GM18519 (cell line): Measurements from ENCODE around the gene SEPTIN1.

Experiments used
- ATAC-seq: cut with Tn5 transposase; IDR thresholded peaks from one replicate; pipeline ENCODE4 v1.9.1; 2021; ENCODE audit warnings: mild to moderate bottlenecking, moderate library complexity; ENCODE audit not compliant: unreplicated experiment, low FRiP score

SEPTIN1 gene

GRCh38 chr16:30358990-30359870 is 23.1 kb downstream of the SEPTIN1 start:
- ATAC-seq = no peak

GRCh38 chr16:30358577-30358936 is 23.8 kb downstream of the SEPTIN1 start:
- no peak for ATAC-seq

DNA sequence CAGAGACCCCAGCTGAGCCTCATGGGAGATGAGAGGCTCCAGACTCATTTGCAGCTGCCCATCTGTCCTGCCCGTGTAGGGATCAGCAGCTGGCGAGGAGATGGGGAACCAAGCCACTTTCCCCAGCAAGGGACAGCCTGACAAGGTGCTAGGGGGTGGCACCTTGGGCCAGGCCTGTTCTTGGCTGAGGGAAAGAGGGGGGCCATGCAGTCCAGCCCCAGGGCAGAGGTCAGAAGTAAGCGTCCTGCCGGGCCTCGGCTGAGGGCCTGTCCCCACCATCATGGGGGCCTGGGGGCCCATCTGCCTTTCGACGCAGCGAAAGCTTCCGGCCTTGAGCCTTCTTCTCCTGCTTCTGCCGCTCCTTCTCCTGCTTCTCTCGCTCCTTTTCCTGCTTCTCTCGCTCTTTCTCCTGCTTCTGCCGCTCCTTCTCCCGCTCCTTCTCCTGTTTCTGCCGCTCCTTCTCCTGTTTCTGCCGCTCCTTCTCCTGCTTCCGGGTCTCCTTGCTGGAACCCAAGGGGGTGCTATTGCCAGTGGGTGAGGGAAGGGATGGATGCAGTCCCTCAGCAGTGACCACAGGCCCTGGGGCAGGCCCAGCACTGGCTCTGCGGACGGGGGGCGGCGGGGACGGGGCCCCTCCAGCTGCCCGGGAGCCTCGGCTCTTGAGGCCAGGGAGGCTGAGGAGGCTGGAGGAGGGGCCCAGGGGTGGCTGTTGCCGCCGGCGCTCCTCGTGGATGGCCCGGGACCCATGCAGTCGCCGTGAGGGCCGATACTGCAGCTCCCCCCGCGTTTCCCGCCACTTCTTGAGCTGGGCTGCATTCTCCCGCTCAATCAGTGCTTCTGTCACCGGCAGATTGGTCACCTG is 24.4 kb downstream of the SEPTIN1 start:
- no peak for ATAC-seq

GRCh38 chr16:30357085-30357714 is 25.2 kb downstream of the SEPTIN1 start:
- no peak for ATAC-seq

GRCh38 chr16:30356401-30357084 is 25.8 kb downstream of the SEPTIN1 start:
- ATAC-seq = no peak

GRCh38 chr16:30355954-30356308 is 26.4 kb downstream of the SEPTIN1 start:
- no peak for ATAC-seq

DNA sequence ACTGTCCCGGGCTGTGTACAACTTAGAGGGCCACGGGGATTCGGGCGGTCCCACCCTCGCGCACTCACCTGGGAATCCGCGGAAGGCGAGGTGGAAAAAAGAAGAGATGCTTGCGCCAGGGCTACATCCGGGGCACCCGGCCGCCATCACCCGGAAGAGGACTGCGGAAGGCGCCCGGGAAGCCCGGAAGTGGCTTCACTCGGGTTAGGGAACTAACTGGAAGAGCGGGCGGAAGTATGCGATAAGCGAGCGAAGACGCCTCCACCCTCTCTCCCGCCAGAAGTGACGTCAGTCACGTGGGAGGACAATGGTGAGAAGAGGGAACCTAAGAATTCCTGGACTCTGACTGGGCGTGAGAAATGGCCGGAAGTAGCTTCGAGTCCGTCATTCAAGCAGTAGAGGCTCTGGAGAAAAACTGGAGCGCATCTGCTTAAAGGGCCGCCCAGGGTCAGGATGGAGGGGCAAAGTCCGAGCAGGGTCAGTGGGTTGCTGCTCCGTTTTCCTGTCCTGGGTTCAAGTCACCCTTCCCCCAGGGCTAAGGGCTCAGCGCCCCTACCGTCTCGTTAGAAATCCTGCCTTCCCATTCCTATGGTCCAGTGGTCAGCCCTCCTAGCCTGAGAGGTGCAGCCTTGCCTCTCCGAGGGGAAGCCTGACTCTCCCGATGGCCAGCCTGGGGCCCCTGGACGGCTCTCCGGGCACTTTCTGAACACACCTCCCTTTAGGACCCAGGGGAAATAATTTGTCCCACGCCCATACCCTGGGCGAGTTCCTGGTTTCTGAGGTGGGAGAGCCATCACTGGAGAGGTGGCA is 27.0 kb downstream of the SEPTIN1 start, which contains the start of gene CD2BP2:
Gene CD2BP2 (minus strand): TSS at position 165 of the 810 bp plus-strand sequence. CDS start 627 bp downstream, outside the sequence.
- ATAC-seq = no peak

DNA sequence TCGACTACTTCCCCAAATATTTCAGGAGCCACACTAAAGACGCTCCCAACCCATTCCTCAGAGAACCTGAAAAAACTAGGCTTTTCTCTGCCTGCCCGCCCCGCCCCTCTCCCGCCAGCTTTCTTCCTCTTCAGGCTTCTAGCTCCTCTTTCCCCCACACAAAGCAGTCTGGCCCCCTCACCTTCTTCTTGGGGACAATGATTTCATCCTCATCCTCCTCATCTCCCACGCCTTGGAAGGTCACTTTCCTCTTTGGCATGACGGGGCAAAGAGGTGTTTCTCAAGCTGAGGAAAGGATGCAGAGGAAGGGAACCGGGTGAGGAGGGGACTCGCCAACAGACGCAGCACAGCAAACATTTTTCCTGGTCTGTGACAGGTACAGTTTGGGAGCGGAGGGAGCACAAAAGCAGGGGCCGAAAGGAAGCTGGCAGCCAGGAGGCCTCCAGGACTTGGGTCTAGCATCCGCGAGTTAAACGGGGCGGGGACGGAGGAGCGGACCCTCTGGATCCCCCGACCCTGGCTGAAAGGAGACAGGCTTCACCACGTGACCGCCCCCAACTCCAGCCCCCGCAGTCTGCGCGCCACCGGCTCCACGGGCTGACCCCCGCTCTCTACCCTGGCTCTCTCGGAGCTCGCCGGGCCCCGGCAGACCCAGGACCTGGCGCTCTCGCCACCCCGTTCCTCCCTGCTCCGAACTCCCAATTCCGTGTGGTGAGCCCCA is 27.8 kb downstream of the SEPTIN1 start:
- ATAC-seq = no peak

GRCh38 chr16:30353438-30354129 is 28.8 kb downstream of the SEPTIN1 start:
- ATAC-seq = no peak

DNA sequence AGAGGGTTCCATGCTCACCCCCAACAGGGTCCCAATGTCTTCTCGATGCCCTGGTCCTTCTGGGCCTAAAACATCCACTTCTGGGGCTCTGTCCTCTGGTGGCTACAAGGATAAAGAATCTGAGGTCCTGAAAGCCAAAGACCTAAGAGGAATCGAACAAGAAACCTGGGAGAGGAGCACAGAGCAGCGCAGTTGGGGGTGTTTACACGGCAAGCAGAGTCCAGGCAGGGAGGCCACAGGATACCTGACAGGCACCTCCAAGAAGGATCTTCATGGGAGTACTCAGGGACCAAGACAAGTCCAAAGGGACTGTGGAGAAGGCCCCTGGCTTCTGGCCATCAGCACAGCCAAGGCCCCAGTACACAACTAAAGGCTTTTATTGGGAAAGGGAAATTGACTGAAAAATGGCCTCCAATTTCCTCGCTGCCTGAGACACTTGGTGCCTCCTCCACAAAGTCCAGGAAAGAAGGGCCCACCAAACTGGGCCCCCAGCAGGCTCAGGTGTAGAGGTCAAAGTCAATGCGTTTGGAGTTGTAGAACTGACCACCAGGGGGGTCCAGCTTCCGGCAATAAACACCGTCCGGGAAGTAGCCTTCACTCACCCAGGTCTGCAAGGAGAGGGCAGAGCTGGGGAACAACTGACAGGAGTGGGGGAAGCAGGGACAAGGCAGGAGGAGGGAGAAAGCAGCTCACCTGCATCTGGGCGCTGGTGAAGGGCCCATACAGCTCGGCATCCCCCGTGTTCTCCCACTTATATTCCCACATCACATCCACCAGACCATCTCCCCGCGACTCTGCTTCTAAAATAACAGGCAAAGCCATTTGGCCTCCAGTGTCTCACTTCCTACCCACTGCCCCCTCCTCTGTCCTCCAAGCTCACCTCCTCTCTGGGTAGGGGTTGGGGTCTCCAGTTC is 29.6 kb downstream of the SEPTIN1 start:
- ATAC-seq = no peak

- ATAC-seq = no peak
Measured at GRCh38 chr16:30351586-30352419, 30.6 kb downstream of the SEPTIN1 start.

DNA sequence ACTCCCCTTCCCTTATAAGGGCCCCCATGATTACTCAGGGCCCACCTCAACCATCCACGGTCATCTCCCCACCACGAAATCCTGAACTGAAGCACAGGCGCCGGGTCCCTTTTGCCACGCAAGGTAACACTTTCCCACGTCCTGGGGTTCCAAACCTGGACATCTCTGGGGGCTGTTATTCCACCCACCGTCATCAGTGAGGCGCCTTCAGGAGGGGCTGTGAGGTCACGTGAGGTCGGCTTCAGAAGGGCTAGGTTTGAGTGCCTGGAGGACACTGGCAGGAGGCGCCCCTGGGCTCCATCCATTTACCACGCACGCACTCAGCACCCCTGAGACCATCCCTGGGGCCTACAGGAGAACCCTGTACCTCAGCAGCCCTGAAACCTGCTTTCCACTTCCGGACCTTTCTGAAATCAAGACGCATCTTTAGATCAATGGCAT is 31.3 kb downstream of the SEPTIN1 start:
- ATAC-seq = no peak

DNA sequence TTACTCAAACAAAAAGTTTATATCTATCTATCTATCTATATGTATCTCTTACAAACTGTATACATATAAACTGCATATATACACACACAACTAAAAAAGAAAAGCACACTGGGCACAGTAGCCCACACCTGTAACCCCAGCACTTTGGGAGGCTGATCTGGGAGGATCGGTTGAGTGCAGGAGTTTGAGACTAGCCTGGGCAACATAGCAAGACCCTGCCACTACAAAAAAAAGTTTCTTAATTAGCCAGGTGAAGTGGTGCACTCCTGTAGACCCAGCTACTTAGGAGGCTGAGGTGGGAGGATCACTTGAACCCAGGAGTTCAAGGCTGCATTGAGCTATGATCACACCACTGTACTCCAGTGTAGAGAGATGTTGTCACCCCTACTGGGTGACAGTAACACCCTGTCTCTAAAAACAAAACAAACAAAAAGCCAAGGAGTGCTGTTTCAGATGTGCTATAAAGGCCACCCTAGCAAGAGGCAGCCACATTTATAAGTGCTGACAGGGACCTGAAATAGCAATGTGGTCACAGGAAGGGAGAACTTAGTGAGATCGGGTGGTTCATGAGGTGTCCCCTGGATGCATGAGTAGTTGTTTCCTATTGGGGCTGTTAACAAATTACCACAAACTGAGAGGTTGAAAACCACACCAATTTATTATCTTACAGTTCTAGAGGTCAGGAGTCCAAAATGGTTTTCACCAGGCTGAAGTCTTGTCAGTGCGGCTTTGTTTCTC is 32.1 kb downstream of the SEPTIN1 start:
- no peak for ATAC-seq

GRCh38 chr16:30349675-30350074 is 32.7 kb downstream of the SEPTIN1 start:
- no peak for ATAC-seq

DNA sequence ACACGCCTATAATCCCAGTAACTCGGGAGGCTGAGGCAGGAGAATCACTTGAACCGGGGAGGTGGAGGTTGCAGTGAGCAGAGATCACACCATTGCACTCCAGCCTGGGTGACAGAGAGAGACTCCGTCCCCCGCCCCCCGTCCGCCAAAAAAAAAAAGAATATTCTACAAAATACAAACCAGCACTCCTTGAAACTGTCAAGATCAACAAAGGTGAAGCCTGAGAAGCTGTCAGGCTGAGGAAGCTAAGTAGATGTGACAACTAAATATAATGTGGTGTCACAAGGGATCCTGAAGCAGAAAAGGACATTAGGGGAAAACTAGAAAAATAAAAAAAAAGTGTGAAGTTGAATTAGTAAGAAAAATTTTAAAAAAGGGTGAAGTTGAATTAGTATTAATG is 33.4 kb downstream of the SEPTIN1 start:
- ATAC-seq = no peak

GRCh38 chr16:30348113-30348512 is 34.2 kb downstream of the SEPTIN1 start:
- ATAC-seq = no peak
